HG02973 (cell line): ENCODE data around the gene FAM118A.
"Not testable (repeated sequence)": the region's sequence is repeated elsewhere in the genome, so short reads cannot be mapped to it uniquely, and the experiment has no call there.

Source experiments
- ATAC-seq: cut with Tn5 transposase; IDR thresholded peaks from one replicate; pipeline ENCODE4 v1.9.1; 2021; ENCODE audit warnings: moderate library complexity; ENCODE audit not compliant: unreplicated experiment

Gene FAM118A

GRCh38 chr22:45281010-45281409 lies 28.7 kb upstream of the FAM118A start:
- ATAC-seq, result no peak

GRCh38 chr22:45284705-45285262 lies 24.9 kb upstream of the FAM118A start, which contains the start of gene UPK3A:
TSS of gene UPK3A (plus strand) at chr22:45284949. CDS start at chr22:45285014, 65 bp downstream.
- no peak for ATAC-seq

GRCh38 chr22:45285263-45286058 lies 24.3 kb upstream of the FAM118A start:
- ATAC-seq, result no peak

- ATAC-seq, result no peak
Measured at GRCh38 chr22:45286854-45287551, 22.7 kb upstream of the FAM118A start.

GRCh38 chr22:45290410-45290936 lies 19.3 kb upstream of the FAM118A start:
- ATAC-seq, result no peak

GRCh38 chr22:45291061-45291930 lies 18.4 kb upstream of the FAM118A start:
- no peak for ATAC-seq

- ATAC-seq, result no peak
Measured at GRCh38 chr22:45291931-45292290, 17.8 kb upstream of the FAM118A start.

- ATAC-seq, result no peak
Measured at GRCh38 chr22:45292731-45293442, 16.8 kb upstream of the FAM118A start.

GRCh38 chr22:45294030-45294429 lies 15.7 kb upstream of the FAM118A start:
- no peak for ATAC-seq

GRCh38 chr22:45295004-45295403 lies 14.7 kb upstream of the FAM118A start:
- ATAC-seq, result not testable (repeated sequence)

- ATAC-seq, result no peak
Measured at GRCh38 chr22:45295492-45295891, 14.2 kb upstream of the FAM118A start.

GRCh38 chr22:45296628-45297297 lies 13.0 kb upstream of the FAM118A start:
- ATAC-seq, result no peak

- ATAC-seq, result no peak
Measured at GRCh38 chr22:45298934-45299505, 10.7 kb upstream of the FAM118A start.

- no peak for ATAC-seq
Measured at GRCh38 chr22:45302751-45303150, 7.0 kb upstream of the FAM118A start.

GRCh38 chr22:45303181-45303580 lies 6.6 kb upstream of the FAM118A start:
- ATAC-seq, result no peak

GRCh38 chr22:45304971-45305370 lies 4.8 kb upstream of the FAM118A start:
- ATAC-seq, result no peak

- ATAC-seq, result no peak
Measured at GRCh38 chr22:45305456-45306075, 4.2 kb upstream of the FAM118A start.

- no peak for ATAC-seq
Measured at GRCh38 chr22:45306139-45306538, 3.6 kb upstream of the FAM118A start.
